ENCODE data around the gene EPB41L4B. TPM values are rescaled to one million over a fixed set of nuclear protein-coding genes. Genes with fewer than 3 reads are reported as not detected.

EPB41L4B gene
- total RNA-seq, 2 donors from 2014 or later: 87.3 to 151 TPM

GRCh38 chr9:109124121-109124520, 196.7 kb downstream of the EPB41L4B start:
- no peaks in the 10 kb centered on the region for H3K9me3 ChIP-seq
- H3K4me3 ChIP-seq: no peak overlapping the region
- no peak for DNase-seq
- no peaks in the 10 kb centered on the region for H3K27me3 ChIP-seq
- no peak overlapping the region for H3K9ac ChIP-seq (ENCODE audit: low read depth in 2 of 2, low read length in 2 of 2)
- intact Hi-C loops (cut with DNase I): no loop called here
- H3K36me3 ChIP-seq: no peaks in the 10 kb centered on the region
- H3K27ac ChIP-seq: no peak overlapping the region
- TF ChIP-seq CTCF (IDR thresholded peaks at IDR 0.05): no peak
- H3K4me1 ChIP-seq: peaks cover 5% of the 10 kb centered on the region

- Histone ChIP-seq H3K27me3 (no peaks in the 10 kb centered on the region), H3K27ac (no peak overlapping the region), H3K9me3 (no peaks in the 10 kb centered on the region), H3K9ac (ENCODE audit: low read depth in 2 of 2, low read length in 2 of 2) (no peak overlapping the region), H3K4me1 (peaks cover 5% of the 10 kb centered on the region), H3K4me3 (no peak overlapping the region), H3K36me3 (no peaks in the 10 kb centered on the region)
- DNase-seq: no peak
- no peak for TF ChIP-seq CTCF (IDR thresholded peaks at IDR 0.05)
- intact Hi-C loops (cut with DNase I): no loop called here
These were observed 197.9 kb downstream of the EPB41L4B start for GRCh38 chr9:109122726-109123621.

Other genes starting within 250 kb of the EPB41L4B start
- 10 to 100 TPM; 25.1 to 39.7 TPM for gene TMEM245, start 201.1 kb downstream of the EPB41L4B start, total RNA-seq
- gene FRRS1L, start 153.8 kb downstream of the EPB41L4B start, total RNA-seq: 1 to 10 TPM in 1 of 2 donors, under 1 TPM in 1; 0.12 to 1.8 TPM
- 10 to 100 TPM; 23.6 to 26.7 TPM for gene PTPN3, start 177.2 kb upstream of the EPB41L4B start, total RNA-seq

Measured in colonic mucosa (tissue), 4 donors.